GM12878 (cell line): ENCODE data around the gene HOXB1. TPM values are rescaled to one million over a fixed set of nuclear protein-coding genes. Genes with fewer than 3 reads are reported as not detected.

Experiments used
- ATAC-seq: fragments of 200-7000 bp; cut with Tn5 transposase; 3 replicates; pipeline ENCODE4 v1.9.1; 2020; ENCODE audit warnings: mild to moderate bottlenecking, moderate library complexity
- BruUV-seq: library from RNA; stranded (reverse); fragments of 400-500 nt; replicated peaks from 2 replicates; lab custom pipeline; 2021; lab: Mats Ljungman, UMichigan
- CTCF ChIA-PET: fragments of 300-600 bp; sonication (Branson Sonifier 250); formaldehyde crosslinking; extraction: SDS; loops from one replicate; lab custom pipeline; 2021; ENCODE audit warnings: inconsistent platforms; lab: Yijun Ruan, JAX
- POLR2A ChIA-PET: fragments of 350-600 bp; formaldehyde crosslinking; extraction: SDS; loops from one replicate; lab custom pipeline; 2021; ENCODE audit warnings: inconsistent platforms; lab: Charles Lee
- RAD21 ChIA-PET: fragments of 300-600 bp; sonication (Branson Sonifier 250); formaldehyde crosslinking; loops from one replicate; lab custom pipeline; 2023; ENCODE audit warnings: antibody characterized with exemption; ENCODE audit not compliant: unreplicated experiment; lab: Charles Lee
- SMC1A ChIA-PET: fragments of 300-600 bp; sonication (Branson Sonifier 250); formaldehyde crosslinking; loops from one replicate; lab custom pipeline; 2023; ENCODE audit not compliant: unreplicated experiment, uncharacterized antibody; lab: Charles Lee
- DNase-seq: peaks from one replicate; pipeline ENCODE4 v3.0.0-alpha.2; 2011; ENCODE audit warnings: low read depth, low spot score
- FAIRE-seq: peaks from 3 replicates; lab custom pipeline; 2011; peaks lifted over from hg19 to GRCh38; lab: Jason Lieb, UNC
- H2AFZ ChIP-seq: 2 replicates; pipeline ENCODE4 v1.6.0; 2011; ENCODE audit warnings: low read depth, low read length, control low read depth; ENCODE audit not compliant: control insufficient read depth
- H3K27ac ChIP-seq: 2 replicates; pipeline ENCODE4 v1.5.1; 2011; ENCODE audit warnings: control low read depth; ENCODE audit not compliant: control insufficient read depth, insufficient read depth
- H3K27me3 ChIP-seq, 2 experiments: replicated peaks in 1 of 2; 2 replicates each; pipeline versions ENCODE4 v1.6.0 to v1.6.1; 2011; ENCODE audit warnings: low read length in 1 of 2; ENCODE audit not compliant: control insufficient read depth in 2 of 2, insufficient read depth in 2 of 2
- H3K36me3 ChIP-seq, 2 experiments: 2 replicates each; pipeline ENCODE4 v1.5.1; 2011; ENCODE audit warnings: low read length in 1 of 2; ENCODE audit not compliant: control insufficient read depth in 2 of 2, insufficient read depth in 2 of 2
- H3K4me1 ChIP-seq: 2 replicates; pipeline ENCODE4 v1.6.1; 2011; ENCODE audit warnings: mild to moderate bottlenecking, low read length, moderate library complexity, mixed read lengths; ENCODE audit not compliant: control insufficient read depth, insufficient read depth
- H3K4me2 ChIP-seq: 2 replicates; pipeline ENCODE4 v1.6.0; 2011; ENCODE audit warnings: control low read depth; ENCODE audit not compliant: control insufficient read depth, insufficient read depth
- H3K4me3 ChIP-seq: fragments of 200-600 bp; sonication (generic); 2 replicates; pipeline ENCODE4 v1.5.1; 2016
- H3K79me2 ChIP-seq: 2 replicates; pipeline ENCODE4 v1.6.0; 2011; ENCODE audit warnings: low read length; ENCODE audit not compliant: control insufficient read depth, insufficient read depth
- H3K9ac ChIP-seq: 2 replicates; pipeline ENCODE4 v1.8.0; 2011; ENCODE audit warnings: low read length, control low read depth, mixed read lengths; ENCODE audit not compliant: control insufficient read depth, insufficient read depth
- H3K9me3 ChIP-seq: replicated peaks from 3 replicates; pipeline ENCODE4 v1.5.1; 2011; ENCODE audit warnings: mild to moderate bottlenecking, low read length; ENCODE audit not compliant: control insufficient read depth, insufficient read depth
- H4K20me1 ChIP-seq: 2 replicates; pipeline ENCODE4 v1.6.0; 2011; ENCODE audit not compliant: control insufficient read depth, insufficient read depth
- E4F1 ChIP-seq: fragments of 450-650 bp; IDR thresholded peaks from 2 replicates; pipeline ENCODE4 v1.6.1; 2018; ENCODE audit warnings: borderline replicate concordance, mild to moderate bottlenecking; ENCODE audit not compliant: partially characterized antibody
- NFXL1 ChIP-seq: fragments of 450-650 bp; IDR thresholded peaks from 2 replicates; pipeline ENCODE4 v1.6.1; 2017; ENCODE audit warnings: antibody characterized with exemption, mild to moderate bottlenecking, borderline replicate concordance
- PRDM15 ChIP-seq: fragments of 450-650 bp; formaldehyde crosslinking; IDR thresholded peaks from 2 replicates; pipeline ENCODE4 v1.4.0; 2020; ENCODE audit warnings: mild to moderate bottlenecking, moderate library complexity
- RELA ChIP-seq: fragments of 450-650 bp; IDR thresholded peaks from 2 replicates; pipeline ENCODE4 v1.8.0; 2014; ENCODE audit warnings: borderline replicate concordance; ENCODE audit not compliant: partially characterized antibody
- ZNF207 ChIP-seq: fragments of 450-650 bp; IDR thresholded peaks from 2 replicates; pipeline ENCODE4 v1.6.1; 2014; ENCODE audit warnings: antibody characterized with exemption, mild to moderate bottlenecking, borderline replicate concordance
- WGBS: methylation state at CpG from one replicate; pipeline ENCODE4 v1.1.6; 2016; ENCODE audit warnings: low lambda C conversion rate; ENCODE audit not compliant: insufficient replicate concordance, insufficient coverage; ENCODE audit errors: missing lambda C conversion rate; 5-methylcytosine and 5-hydroxymethylcytosine counted together
- in situ Hi-C: fragments of 300-500 bp; cut with MboI; formaldehyde crosslinking; loops from 9 replicates; pipeline ENCODE4 v1.14.3; 2018; ENCODE audit warnings: mixed read lengths
- intact Hi-C: fragments of 100-400 bp; cut with micrococcal nuclease; formaldehyde crosslinking; loops from one replicate; pipeline ENCODE4 v1.14.2; 2022; ENCODE audit not compliant: unreplicated experiment
- polyA plus RNA-seq, 11 experiments: library from polyadenylated mRNA; depleted of rRNA in 4 of 11; unstranded in 6 of 11; stranded (reverse) in 5 of 11; fragments of >200 nt; fragmentation: Nextera tagmentation in 4 of 11; fragmentation: Illumina TruSeq in 1 of 11; extraction: Ambion mirVana in 4 of 11; extraction: Trizol in 1 of 11; gene quantifications; 1 replicate in 1 of 11; 2 replicates in 10 of 11; pipeline versions ENCODE4 v1.2.1 to v1.2.3, GENCODE V29; 2011 to 2016; ENCODE audit warnings: inconsistent platforms in 2 of 11, missing spikeins in 2 of 11, low read depth in 1 of 11
- total RNA-seq, 4 experiments: library from RNA; depleted of rRNA in 3 of 4; stranded (reverse); fragments of >200 nt in 3 of 4; fragmentation: Illumina TruSeq in 1 of 4; extraction: Trizol in 1 of 4; gene quantifications; 2 replicates each; pipeline versions ENCODE4 v1.2.1 to v1.2.3, GENCODE V29; 2013 to 2021

The HOXB1 gene
- total and polyA plus RNA-seq, 10 of the 15 experiments (the other 5 are each of a cell fraction or from before 2014, with no cell fraction given) = not detected

DNA sequence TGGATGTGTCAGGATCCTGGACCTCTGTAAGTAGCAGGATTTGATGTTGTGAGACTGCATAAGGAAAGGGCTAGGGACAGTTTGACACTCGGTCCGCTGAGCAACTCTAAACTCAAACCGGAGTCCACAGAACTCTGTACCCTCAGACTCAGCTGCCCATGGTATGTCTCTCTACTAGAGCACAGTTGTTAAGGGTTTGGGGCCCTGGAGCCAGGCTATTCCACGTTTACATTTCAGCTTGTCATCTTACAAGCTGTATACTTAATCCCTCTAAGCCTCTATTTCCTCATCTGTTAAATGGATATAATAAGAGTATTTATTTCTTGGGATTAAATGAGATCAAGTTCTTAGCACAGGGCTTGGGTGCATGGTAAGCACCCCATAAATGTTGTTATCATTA, 27.9 kb downstream of the HOXB1 start:
- H3K27ac ChIP-seq = no peak overlapping the region
- TF ChIP-seq PRDM15 (CRISPR knock-in tag) (no peak), NFXL1 (no peak), RELA (no peak), E4F1 (no peak), ZNF207 (no peak)
- ChIA-PET CTCF (interaction anchor here (1.1 to 5.7 kb wide), 3 partner anchors 10 to 90 kb away, joined by 3 to 36 read pairs (median 8); partner anchors contain the start of gene HOXB5), POLR2A (interaction anchor here (0.6 to 1.0 kb wide), 2 partner anchors 180 to 334 kb away, joined by 3 to 5 read pairs; no protein-coding TSS in a partner anchor), SMC1A (interaction anchor here (1.2 to 4.6 kb wide), 4 partner anchors 12 to 76 kb away, joined by 3 to 31 read pairs (median 4); no protein-coding TSS in a partner anchor), RAD21 (no interaction called here)
- H3K4me2 ChIP-seq = no peak overlapping the region
- no peak overlapping the region for H3K9ac ChIP-seq
- peaks cover 18% of the 10 kb centered on the region for H3K4me1 ChIP-seq
- no peaks in the 10 kb centered on the region for H4K20me1 ChIP-seq
- no TSS peak for BruUV-seq
- no peak for ATAC-seq
- no peaks in the 10 kb centered on the region for H3K9me3 ChIP-seq
- intact Hi-C loops (no loop called here), in situ Hi-C loops (no loop called here)
- H3K4me3 ChIP-seq = no peak overlapping the region
- no peaks in the 10 kb centered on the region for H3K27me3 ChIP-seq
- no peak for FAIRE-seq
- no peaks in the 10 kb centered on the region for H3K36me3 ChIP-seq
- H3K79me2 ChIP-seq = no peaks in the 10 kb centered on the region
- WGBS = 70% methylated on average over 4 of the region's 4 CpGs
- no peak for DNase-seq
- H2AFZ ChIP-seq = no peak overlapping the region
